ENCODE results near the gene IL37. TPM values are rescaled to one million over a fixed set of nuclear protein-coding genes. Genes with fewer than 3 reads are reported as not detected.

The IL37 gene
- total and polyA plus RNA-seq, 8 donors, result 0.55 TPM; not detected in 7

- no peak overlapping the region for H3K4me3 ChIP-seq
- WGBS, 5 donors, result 80 to 89% (median 83%) methylated on average over 2 of the region's 2 CpGs
- no peak overlapping the region for H3K27ac ChIP-seq
- no peaks in the 10 kb centered on the region for H3K36me3 ChIP-seq
- peaks cover 6 to 33% (median 20%) of the 10 kb centered on the region in 4 donors for H3K4me1 ChIP-seq
- no peak for DNase-seq
- no peaks in the 10 kb centered on the region for H3K27me3 ChIP-seq
- TF ChIP-seq POLR2AphosphoS5 (IDR thresholded peaks at IDR 0.05) (no peak), POLR2A (IDR thresholded peaks at IDR 0.05) (no peak), CTCF (IDR thresholded peaks at IDR 0.05) (no peak), EP300 (IDR thresholded peaks at IDR 0.05) (no peak)
- no peaks in the 10 kb centered on the region for H3K9me3 ChIP-seq
- intact Hi-C loops (cut with DNase I; ENCODE audit: low total_unique reads), result no loop called here
These were observed 25.9 kb downstream of the IL37 start for GRCh38 chr2:112936927-112937232.

- WGBS, 5 donors, result 49 to 65% (median 53%) methylated on average over 5 of the region's 5 CpGs
These were observed 27.9 kb downstream of the IL37 start for GRCh38 chr2:112938904-112939303.

GRCh38 chr2:112939425-112939824 is 28.5 kb downstream of the IL37 start:
- no peak for TF ChIP-seq EP300 (IDR thresholded peaks at IDR 0.05)
- no peak for TF ChIP-seq CTCF (IDR thresholded peaks at IDR 0.05)
- TF ChIP-seq POLR2AphosphoS5 (IDR thresholded peaks at IDR 0.05), result peak in 2 of 3 donors; percentile 35 to 73
- no peaks in the 10 kb centered on the region for H3K9me3 ChIP-seq
- intact Hi-C loops (cut with DNase I; ENCODE audit: low total_unique reads), result no loop called here
- H3K4me3 ChIP-seq, result no peak overlapping the region
- H3K27ac ChIP-seq, result peak overlapping the region; percentile 41 to 69 (median 63)
- no peaks in the 10 kb centered on the region for H3K36me3 ChIP-seq
- peaks cover 11 to 42% (median 23%) of the 10 kb centered on the region in 4 donors for H3K4me1 ChIP-seq
- 33 to 59% (median 42%) methylated on average over 5 of the region's 5 CpGs for WGBS, 5 donors
- DNase-seq, result peak in 1 of 2 donors; percentile 71
- no peaks in the 10 kb centered on the region for H3K27me3 ChIP-seq

More at GRCh38 chr2:112938904-112939303, 27.9 kb downstream of the IL37 start:
- no peaks in the 10 kb centered on the region for H3K36me3 ChIP-seq
- DNase-seq, result peak; percentile 28 to 53
- H3K27me3 ChIP-seq, result no peaks in the 10 kb centered on the region
- peaks cover 11 to 42% (median 23%) of the 10 kb centered on the region in 4 donors for H3K4me1 ChIP-seq
- H3K4me3 ChIP-seq, result no peak overlapping the region
- peak overlapping the region; percentile 41 to 69 (median 57) for H3K27ac ChIP-seq
- no peaks in the 10 kb centered on the region for H3K9me3 ChIP-seq
- TF ChIP-seq EP300 (IDR thresholded peaks at IDR 0.05) (no peak), POLR2AphosphoS5 (IDR thresholded peaks at IDR 0.05) (no peak), CTCF (IDR thresholded peaks at IDR 0.05) (no peak), POLR2A (IDR thresholded peaks at IDR 0.05) (no peak)
- intact Hi-C loops (cut with DNase I; ENCODE audit: low total_unique reads), result no loop called here

GRCh38 chr2:112940859-112941625 is 30.1 kb downstream of the IL37 start:
- Histone ChIP-seq H3K4me3 (no peak overlapping the region), H3K9me3 (peaks cover 0 to 12% (median 5%) of the 10 kb centered on the region in 4 donors), H3K27ac (peak overlapping the region in 1 of 5 donors; percentile 56), H3K27me3 (no peaks in the 10 kb centered on the region), H3K4me1 (peaks cover 11 to 42% (median 23%) of the 10 kb centered on the region in 4 donors), H3K36me3 (no peaks in the 10 kb centered on the region)
- intact Hi-C loops (cut with DNase I; ENCODE audit: low total_unique reads), result loop anchor here (10.0 kb wide), 1 partner anchor 186 kb away; no protein-coding TSS in a partner anchor
- DNase-seq, result no peak
- 45 to 70% (median 63%) methylated on average over 3 of the region's 3 CpGs for WGBS, 5 donors
- TF ChIP-seq CTCF (IDR thresholded peaks at IDR 0.05) (no peak), POLR2AphosphoS5 (IDR thresholded peaks at IDR 0.05) (no peak), EP300 (IDR thresholded peaks at IDR 0.05) (no peak), POLR2A (IDR thresholded peaks at IDR 0.05) (no peak)
